Measurements from ENCODE around the gene KLHL13. TPM values are rescaled to one million over a fixed set of nuclear protein-coding genes. Genes with fewer than 3 reads are reported as not detected.
"Not testable (repeated sequence)": the region's sequence is repeated elsewhere in the genome, so short reads cannot be mapped to it uniquely, and the experiment has no call there.

The KLHL13 gene
- total RNA-seq, 1 donor from 2014 or later: 5.6 TPM

- peak; percentile 45 for FAIRE-seq
- Histone ChIP-seq H3K79me2 (ENCODE audit: insufficient read depth, low read length) (no peaks in the 10 kb centered on the region), H3K4me3 (ENCODE audit: insufficient read depth, low read depth, low read length) (no peak overlapping the region), H4K20me1 (ENCODE audit: insufficient read depth, low read length) (no peaks in the 10 kb centered on the region), H3K4me2 (ENCODE audit: low read length) (no peak overlapping the region), H3K27me3 (ENCODE audit: insufficient read depth, low read length) (no peaks in the 10 kb centered on the region), H3K9me3 (ENCODE audit: insufficient read depth, low read depth, low read length) (no peaks in the 10 kb centered on the region), H2AFZ (ENCODE audit: low read depth, low read length) (no peak overlapping the region), H3K27ac (ENCODE audit: low read depth, low read length) (no peak overlapping the region), H3K9ac (ENCODE audit: low read length) (no peak overlapping the region), H3K36me3 (ENCODE audit: insufficient read depth, low read length) (no peaks in the 10 kb centered on the region), H3K4me1 (ENCODE audit: insufficient read depth, low read length) (no peaks in the 10 kb centered on the region)
- Mint-ChIP-seq H3K36me3 (ENCODE audit: low read depth, unreplicated experiment) (no peaks in the 10 kb centered on the region), H3K4me1 (ENCODE audit: low read depth, unreplicated experiment) (no peaks in the 10 kb centered on the region), H3K27me3 (ENCODE audit: low read depth, unreplicated experiment) (no peaks in the 10 kb centered on the region), H3K9me3 (ENCODE audit: unreplicated experiment) (no peaks in the 10 kb centered on the region), H3K27ac (ENCODE audit: unreplicated experiment) (no peak overlapping the region), H3K4me3 (ENCODE audit: unreplicated experiment) (no peak overlapping the region)
- no peak for TF ChIP-seq EZH2 (IDR thresholded peaks at IDR 0.05; ENCODE audit: insufficient read depth, low read length)
- no peak for TF ChIP-seq CTCF (IDR thresholded peaks at IDR 0.05; ENCODE audit: insufficient read depth, low read depth, low read length)
- no peak for DNase-seq (ENCODE audit: low read depth)
These were observed 12.1 kb upstream of the KLHL13 start for GRCh38 chrX:118128724-118129123.

- TF ChIP-seq EZH2 (IDR thresholded peaks at IDR 0.05; ENCODE audit: insufficient read depth, low read length) (no peak), CTCF (IDR thresholded peaks at IDR 0.05; ENCODE audit: insufficient read depth, low read depth, low read length) (no peak)
- Histone ChIP-seq H3K27me3 (ENCODE audit: insufficient read depth, low read length) (no peaks in the 10 kb centered on the region), H4K20me1 (ENCODE audit: insufficient read depth, low read length) (no peaks in the 10 kb centered on the region), H3K79me2 (ENCODE audit: insufficient read depth, low read length) (no peaks in the 10 kb centered on the region), H3K4me1 (ENCODE audit: insufficient read depth, low read length) (no peaks in the 10 kb centered on the region), H3K9ac (ENCODE audit: low read length) (no peak overlapping the region), H3K9me3 (ENCODE audit: insufficient read depth, low read depth, low read length) (no peaks in the 10 kb centered on the region), H3K4me2 (ENCODE audit: low read length) (no peak overlapping the region), H3K27ac (ENCODE audit: low read depth, low read length) (no peak overlapping the region), H2AFZ (ENCODE audit: low read depth, low read length) (no peak overlapping the region), H3K36me3 (ENCODE audit: insufficient read depth, low read length) (no peaks in the 10 kb centered on the region), H3K4me3 (ENCODE audit: insufficient read depth, low read depth, low read length) (no peak overlapping the region)
- no peak overlapping the region for H3K4me3 Mint-ChIP-seq (ENCODE audit: unreplicated experiment)
- H3K36me3 Mint-ChIP-seq (ENCODE audit: low read depth, unreplicated experiment): no peaks in the 10 kb centered on the region
- no peak overlapping the region for H3K27ac Mint-ChIP-seq (ENCODE audit: unreplicated experiment)
- DNase-seq (ENCODE audit: low read depth) (no peak), FAIRE-seq (peak; percentile 71)
- no peaks in the 10 kb centered on the region for H3K27me3 Mint-ChIP-seq (ENCODE audit: low read depth, unreplicated experiment)
- no peaks in the 10 kb centered on the region for H3K4me1 Mint-ChIP-seq (ENCODE audit: low read depth, unreplicated experiment)
- no peaks in the 10 kb centered on the region for H3K9me3 Mint-ChIP-seq (ENCODE audit: unreplicated experiment)
These were observed 9.7 kb upstream of the KLHL13 start for GRCh38 chrX:118126286-118126685.

GRCh38 chrX:118124243-118124642, 7.6 kb upstream of the KLHL13 start:
- not testable (repeated sequence) for H3K36me3 ChIP-seq (ENCODE audit: insufficient read depth, low read length); H3K27ac ChIP-seq (ENCODE audit: low read depth, low read length); DNase-seq (ENCODE audit: low read depth); H4K20me1 ChIP-seq (ENCODE audit: insufficient read depth, low read length); H3K27me3 Mint-ChIP-seq (ENCODE audit: low read depth, unreplicated experiment); H3K9me3 Mint-ChIP-seq (ENCODE audit: unreplicated experiment); H3K4me3 Mint-ChIP-seq (ENCODE audit: unreplicated experiment); H2AFZ ChIP-seq (ENCODE audit: low read depth, low read length); H3K36me3 Mint-ChIP-seq (ENCODE audit: low read depth, unreplicated experiment); H3K4me1 ChIP-seq (ENCODE audit: insufficient read depth, low read length); H3K4me3 ChIP-seq (ENCODE audit: insufficient read depth, low read depth, low read length); H3K4me2 ChIP-seq (ENCODE audit: low read length); H3K4me1 Mint-ChIP-seq (ENCODE audit: low read depth, unreplicated experiment); H3K27me3 ChIP-seq (ENCODE audit: insufficient read depth, low read length); H3K9me3 ChIP-seq (ENCODE audit: insufficient read depth, low read depth, low read length); H3K27ac Mint-ChIP-seq (ENCODE audit: unreplicated experiment); H3K9ac ChIP-seq (ENCODE audit: low read length); FAIRE-seq; H3K79me2 ChIP-seq (ENCODE audit: insufficient read depth, low read length)
